H7 (cell line): Measurements from ENCODE around the gene GABRG1. TPM values are rescaled to one million over a fixed set of nuclear protein-coding genes. Genes with fewer than 3 reads are reported as not detected.

Experiments used
- DNase-seq: peaks from one replicate; pipeline ENCODE4 v3.0.0; 2012
- H3K27me3 ChIP-seq: 2 replicates; pipeline ENCODE4 v1.6.0; 2011; ENCODE audit warnings: mild to moderate bottlenecking, low read length; ENCODE audit not compliant: control insufficient read depth, insufficient read depth
- H3K36me3 ChIP-seq: replicated peaks from 2 replicates; pipeline ENCODE4 v1.5.1; 2011; ENCODE audit warnings: low read length; ENCODE audit not compliant: control insufficient read depth, insufficient read depth
- H3K4me3 ChIP-seq: 2 replicates; pipeline ENCODE4 v1.5.1; 2011; ENCODE audit warnings: low read depth, mild to moderate bottlenecking, control low read depth, low read length, moderate library complexity; ENCODE audit not compliant: insufficient read depth
- total RNA-seq: library from RNA; depleted of rRNA; stranded (reverse); fragments of >200 nt; shearing (Covaris generic); gene quantifications from 2 replicates; pipeline ENCODE4 v1.2.3, GENCODE V29; 2014; rRNA removed

The GABRG1 gene
- 0.07 TPM in 1 of 2 replicates, not detected in the other for total RNA-seq

DNA sequence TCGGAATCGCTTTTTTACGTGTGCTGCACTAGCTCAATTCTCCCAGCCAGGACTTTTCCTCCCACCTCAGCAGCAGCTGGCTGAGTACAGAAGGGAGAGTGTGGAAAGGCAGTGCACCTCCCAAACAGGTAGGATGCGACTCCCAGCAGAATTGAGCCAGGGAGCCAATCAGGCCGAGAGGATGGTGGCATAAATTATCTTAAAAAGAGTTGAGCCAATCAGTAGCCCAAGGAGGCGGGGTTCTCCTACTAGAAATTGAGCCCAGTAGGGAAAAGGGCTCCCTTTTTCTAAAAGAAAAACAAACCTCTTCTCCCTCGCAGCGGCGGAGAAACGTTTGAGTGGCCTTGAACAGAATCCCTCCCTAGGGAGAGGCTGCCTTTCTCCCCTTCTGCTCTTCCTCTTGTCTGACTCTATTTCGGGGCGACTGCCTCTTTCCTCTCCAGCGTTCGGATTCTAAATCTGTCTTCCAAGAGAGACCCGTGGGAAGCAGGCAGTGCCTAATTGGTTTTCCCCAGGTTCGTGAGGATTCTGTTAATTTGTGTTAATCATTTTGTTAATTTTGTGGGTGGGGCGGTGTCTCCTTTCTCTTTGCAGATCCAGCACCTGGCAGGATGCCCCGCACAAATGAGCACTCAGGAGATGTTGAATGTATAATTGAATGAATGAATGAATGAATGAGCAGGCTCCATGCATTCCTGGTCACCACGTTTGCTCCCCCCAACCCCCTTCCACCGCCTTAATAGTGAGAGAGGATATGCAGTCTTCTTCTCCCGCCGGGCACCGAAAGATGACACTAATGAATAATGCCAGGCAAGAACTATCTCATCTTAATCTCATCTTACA is at the start of gene GABRG1:
Gene GABRG1, minus strand, starts transcription at position 142 of the 843 bp plus-strand sequence. Its CDS starts 141 bp downstream, at position 1.
- peak within 1 kb of the TSS; percentile 43 for H3K4me3 ChIP-seq
- peak; percentile 11 for DNase-seq
- no peaks in the 10 kb centered on the region for H3K36me3 ChIP-seq
- peaks cover 3% of the 10 kb centered on the region; the same call in 1 of the 2 replicates for H3K27me3 ChIP-seq

DNA sequence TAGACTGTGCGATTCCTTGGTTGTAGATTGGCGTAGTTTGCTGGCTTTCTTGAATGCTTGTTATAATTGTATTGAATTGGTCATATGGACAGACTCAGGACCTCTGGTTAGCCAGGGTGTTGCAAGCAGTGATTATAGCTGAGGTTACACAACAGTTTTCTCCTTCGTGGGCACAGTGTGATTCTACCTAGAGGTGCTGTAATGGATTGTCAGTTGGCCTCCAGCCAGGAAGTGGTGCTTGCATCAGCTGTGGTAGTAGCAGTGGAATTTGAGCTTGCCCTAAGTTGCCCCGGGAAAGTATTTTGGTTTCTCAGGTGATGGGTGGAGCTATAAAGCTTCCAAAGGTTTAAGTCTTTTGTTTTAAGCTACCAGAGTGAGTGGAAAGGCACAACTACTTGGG is 23.1 kb upstream of the GABRG1 start:
- Histone ChIP-seq H3K36me3 (no peaks in the 10 kb centered on the region; the same call in 1 of the 2 replicates), H3K4me3 (no peak overlapping the region), H3K27me3 (no peaks in the 10 kb centered on the region)
- no peak for DNase-seq

DNA sequence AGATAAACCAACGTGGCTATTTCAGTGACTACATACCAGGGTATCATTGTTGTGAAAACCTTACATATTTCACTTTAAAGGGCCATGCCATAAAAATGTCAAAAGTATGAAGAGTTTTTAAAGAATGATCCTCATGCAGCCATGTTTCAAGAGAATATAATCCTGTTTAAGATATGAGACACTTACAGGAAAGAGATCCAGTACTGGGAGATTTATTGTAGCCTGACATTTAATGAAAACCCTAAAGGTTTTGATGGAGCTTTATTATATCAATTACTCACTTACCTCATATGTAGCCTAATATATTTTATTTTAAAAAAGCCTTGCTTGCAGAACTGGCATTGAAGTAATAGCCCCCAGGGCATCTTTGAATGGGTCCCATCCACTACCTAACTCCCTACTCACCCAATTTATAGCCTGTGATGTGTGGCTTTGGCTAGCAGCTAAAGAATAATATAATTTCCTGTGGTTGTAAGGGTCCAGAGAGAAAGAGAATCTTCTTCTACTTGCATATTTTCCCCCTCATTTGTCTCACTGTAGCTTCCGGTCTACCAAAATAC is 7.7 kb upstream of the GABRG1 start:
- Histone ChIP-seq H3K4me3 (no peak overlapping the region), H3K27me3 (no peaks in the 10 kb centered on the region; the same call in 1 of the 2 replicates), H3K36me3 (no peaks in the 10 kb centered on the region)
- DNase-seq: no peak

DNA sequence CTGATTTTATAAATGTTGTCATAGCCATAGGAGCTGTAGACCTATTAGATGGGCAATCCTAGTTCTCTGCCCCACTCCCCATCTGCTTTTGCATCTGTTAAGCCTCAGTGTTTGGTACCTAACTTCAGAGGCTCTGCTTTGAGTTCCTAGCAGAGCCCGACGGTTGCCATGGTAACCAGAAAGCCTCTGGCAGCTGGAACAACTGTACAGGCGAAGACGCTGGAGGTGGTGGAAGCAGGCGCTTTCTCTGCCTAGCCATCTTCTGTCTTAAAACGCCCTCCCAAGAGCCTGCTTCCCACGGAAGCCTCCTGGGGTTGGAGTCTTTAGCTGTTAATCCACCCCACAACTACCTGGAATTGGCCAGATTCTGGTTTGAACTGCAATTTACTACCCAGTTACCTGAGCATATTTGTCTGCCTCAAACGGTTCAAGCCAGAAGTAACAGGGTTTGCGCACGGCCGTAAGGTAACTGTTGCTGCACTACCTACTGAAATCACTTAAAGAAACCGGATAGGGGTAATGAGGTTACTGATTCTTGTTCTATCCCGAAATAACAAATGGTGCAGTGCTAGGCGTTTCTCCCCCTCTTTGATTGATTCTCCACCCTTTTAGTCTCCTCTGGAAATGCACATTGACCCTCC is 1.0 kb upstream of the GABRG1 start:
- Histone ChIP-seq H3K36me3 (no peaks in the 10 kb centered on the region), H3K27me3 (peaks cover 3% of the 10 kb centered on the region; the same call in 1 of the 2 replicates), H3K4me3 (no peak overlapping the region; the same call in 1 of the 2 replicates)
- DNase-seq: no peak

DNA sequence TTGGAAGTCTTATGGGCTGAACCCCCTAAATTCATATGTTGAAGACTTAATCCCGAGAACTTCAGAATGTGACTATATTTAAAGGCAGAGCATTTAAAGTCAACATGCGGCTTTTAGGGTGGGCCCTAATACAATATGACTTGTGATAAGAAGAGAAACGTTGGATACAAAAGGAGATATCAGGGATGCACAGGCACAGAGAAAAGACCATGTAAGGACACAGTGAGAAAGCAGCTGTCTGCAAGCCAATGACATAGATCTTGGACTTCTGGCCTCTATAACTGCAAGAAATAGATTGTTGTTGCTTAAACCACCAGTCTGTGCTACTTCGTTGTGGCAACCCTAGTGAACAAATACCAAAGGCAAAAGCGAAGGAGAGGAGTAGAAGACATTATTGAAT is 42.2 kb downstream of the GABRG1 start:
- H3K36me3 ChIP-seq: no peaks in the 10 kb centered on the region
- H3K4me3 ChIP-seq: no peak overlapping the region
- no peaks in the 10 kb centered on the region for H3K27me3 ChIP-seq
- DNase-seq: no peak

DNA sequence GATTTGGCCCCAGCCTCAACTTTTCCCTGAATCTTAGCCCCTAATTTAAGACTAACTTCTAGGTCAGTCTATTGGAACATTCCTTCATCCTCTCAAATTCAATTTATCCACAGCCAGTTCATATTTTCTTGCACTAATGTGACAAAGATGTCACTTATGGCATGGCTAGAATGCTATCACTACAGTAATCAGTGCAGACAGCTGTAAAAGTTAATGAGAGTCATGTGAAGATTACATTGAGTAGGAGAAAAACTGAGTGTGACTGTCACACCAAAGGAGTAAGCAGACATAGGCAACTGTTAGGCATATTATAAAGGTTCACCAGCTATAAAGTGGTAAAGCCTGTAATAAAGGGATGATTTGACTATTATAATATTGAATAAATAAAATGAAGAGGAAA is 42.6 kb downstream of the GABRG1 start:
- no peaks in the 10 kb centered on the region for H3K36me3 ChIP-seq
- no peak overlapping the region for H3K4me3 ChIP-seq
- no peaks in the 10 kb centered on the region for H3K27me3 ChIP-seq
- DNase-seq: no peak

DNA sequence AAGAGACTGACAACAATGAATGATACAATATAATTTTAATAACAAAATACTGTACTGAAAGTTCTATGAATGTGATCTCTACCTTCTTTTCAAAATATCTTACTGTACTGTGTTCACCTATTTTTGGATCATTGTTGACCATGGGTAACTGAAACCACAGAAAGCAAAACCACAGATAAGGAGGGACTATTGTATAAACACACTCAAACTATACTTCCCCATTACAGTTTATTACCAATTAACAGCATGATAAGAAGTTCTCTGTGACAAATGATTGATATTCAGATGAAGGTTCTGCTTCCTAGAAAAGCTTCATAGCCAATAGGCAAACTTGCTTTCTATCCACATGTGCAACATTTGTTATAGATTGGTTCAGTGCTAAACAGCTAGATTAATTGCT is 50.1 kb downstream of the GABRG1 start:
- Histone ChIP-seq H3K27me3 (no peaks in the 10 kb centered on the region), H3K4me3 (no peak overlapping the region), H3K36me3 (no peaks in the 10 kb centered on the region)
- DNase-seq: no peak

DNA sequence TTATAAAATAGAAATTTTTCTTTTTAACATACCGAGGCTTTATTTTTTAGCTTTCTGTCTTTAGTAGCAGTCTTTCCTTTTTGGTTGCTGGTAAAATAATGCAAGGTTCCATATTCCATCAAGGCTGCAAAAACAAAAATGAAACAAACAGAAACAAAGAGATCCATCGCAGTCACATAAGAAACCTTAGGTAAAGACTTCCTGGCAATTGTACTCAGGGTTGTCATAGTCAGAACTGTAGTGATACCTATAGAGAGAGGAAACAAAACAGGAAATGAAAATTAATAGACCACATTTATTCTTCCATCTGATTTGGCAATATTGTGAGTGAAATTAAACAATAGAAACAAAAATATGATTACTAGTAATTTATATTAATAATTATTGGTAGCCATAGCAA is 72.5 kb downstream of the GABRG1 start:
- no peak for DNase-seq
- Histone ChIP-seq H3K4me3 (no peak overlapping the region), H3K27me3 (no peaks in the 10 kb centered on the region), H3K36me3 (no peaks in the 10 kb centered on the region)

DNA sequence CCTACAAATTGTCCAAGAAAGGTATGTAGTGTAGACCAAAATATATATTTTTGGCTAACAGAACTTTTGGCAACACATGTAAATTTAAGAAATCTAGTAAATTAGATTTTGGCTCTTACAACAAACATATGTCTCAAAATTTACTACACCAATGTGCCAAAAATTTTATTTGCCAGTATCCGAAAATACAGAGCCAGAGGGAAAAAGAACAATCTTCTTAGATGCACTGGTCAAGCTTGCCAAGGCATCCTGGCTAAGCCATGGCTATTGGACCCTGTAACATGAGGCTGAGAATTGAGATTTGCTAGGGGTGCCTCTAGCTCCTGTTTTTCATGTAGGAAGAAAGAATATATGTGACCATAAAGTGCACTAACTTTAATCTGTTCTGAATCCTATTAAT is 91.8 kb downstream of the GABRG1 start:
- no peak for DNase-seq
- Histone ChIP-seq H3K4me3 (no peak overlapping the region), H3K27me3 (no peaks in the 10 kb centered on the region), H3K36me3 (no peaks in the 10 kb centered on the region)

DNA sequence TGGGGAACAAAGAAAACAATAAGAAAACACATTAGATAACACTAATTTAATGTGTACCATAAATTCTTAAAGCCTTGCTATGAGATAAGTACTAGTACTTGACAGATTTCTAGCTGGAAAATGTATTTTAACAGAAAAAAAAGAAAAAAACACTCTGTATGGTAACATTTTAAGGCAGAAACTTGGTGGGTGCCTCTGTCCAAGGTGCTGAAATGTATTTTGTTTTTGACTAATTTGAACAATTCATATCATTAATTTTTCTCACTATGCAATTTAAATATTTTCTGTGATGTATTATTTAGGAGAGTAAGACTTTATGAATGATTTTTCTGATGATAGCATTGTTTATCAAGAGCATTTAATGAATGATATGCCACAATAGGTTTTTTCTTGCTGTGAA is 107.5 kb downstream of the GABRG1 start:
- H3K4me3 ChIP-seq: no peak overlapping the region
- H3K27me3 ChIP-seq: no peaks in the 10 kb centered on the region
- H3K36me3 ChIP-seq: no peaks in the 10 kb centered on the region
- no peak for DNase-seq

DNA sequence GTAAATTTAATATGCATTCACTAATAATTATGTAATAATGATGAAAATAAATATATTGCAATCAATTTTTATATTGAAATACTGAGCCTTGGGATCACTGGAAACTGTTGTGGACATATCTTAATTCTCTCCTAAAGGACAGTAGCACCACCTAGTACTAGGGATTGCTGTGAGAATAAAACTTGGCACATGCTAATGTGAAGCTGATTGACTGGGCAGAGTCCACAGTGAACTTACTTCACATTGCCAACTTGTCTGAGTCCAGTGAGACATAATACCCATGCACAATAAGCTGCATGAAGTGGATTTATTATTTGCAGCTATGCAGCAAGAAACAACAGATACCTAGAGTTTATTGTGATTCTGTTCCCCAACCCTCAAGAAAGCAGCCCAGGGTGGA is 131.1 kb downstream of the GABRG1 start:
- DNase-seq: no peak
- Histone ChIP-seq H3K27me3 (no peaks in the 10 kb centered on the region), H3K36me3 (no peaks in the 10 kb centered on the region), H3K4me3 (no peak overlapping the region)

DNA sequence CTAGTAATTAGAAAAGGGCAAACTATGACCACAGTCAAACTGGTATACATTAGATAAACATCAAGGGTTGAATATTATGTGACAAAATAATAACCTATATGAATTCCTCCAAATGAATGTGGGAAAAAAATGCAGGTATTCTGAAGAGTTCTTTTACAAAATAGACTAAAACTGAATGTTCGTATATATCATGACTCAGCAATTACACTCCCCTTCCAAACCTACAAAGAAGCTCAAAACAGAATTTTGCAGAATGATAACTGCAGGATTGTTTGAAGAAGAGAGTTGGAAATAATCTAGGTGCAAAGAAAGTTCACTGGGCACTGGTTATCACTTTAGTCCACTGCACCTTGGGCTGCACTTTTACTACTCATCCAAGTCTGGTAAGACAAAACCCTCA is 134.1 kb downstream of the GABRG1 start:
- no peak for DNase-seq
- Histone ChIP-seq H3K27me3 (no peaks in the 10 kb centered on the region), H3K36me3 (no peaks in the 10 kb centered on the region), H3K4me3 (no peak overlapping the region)

DNA sequence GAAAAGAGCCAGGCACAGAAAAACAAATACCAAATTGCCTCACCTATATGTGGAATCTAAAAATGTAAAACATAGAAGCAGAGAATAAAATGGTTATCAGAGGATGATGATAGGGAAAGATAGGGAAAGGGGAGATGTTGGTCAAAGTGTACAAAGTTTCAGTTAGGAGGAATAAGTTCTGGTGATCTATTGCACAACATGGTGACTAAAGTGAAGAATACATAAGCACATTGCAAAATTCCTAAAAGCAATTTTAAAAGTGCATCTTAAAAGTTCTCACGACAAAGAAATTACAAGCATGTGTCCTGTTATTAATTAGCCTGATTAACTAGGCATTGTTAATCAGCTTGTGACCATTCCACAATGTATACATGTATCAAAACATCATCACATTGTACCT is 136.0 kb downstream of the GABRG1 start:
- Histone ChIP-seq H3K4me3 (no peak overlapping the region), H3K27me3 (no peaks in the 10 kb centered on the region), H3K36me3 (no peaks in the 10 kb centered on the region)
- no peak for DNase-seq
